Liver (tissue), 3 donors: Measurements from ENCODE around the gene RNU11.

Experiments
- ATF3 ChIP-seq: IDR thresholded peaks from 2 replicates; pipeline ENCODE4 v1.6.1; 2016; ENCODE audit warnings: antibody characterized with exemption
- EGR1 ChIP-seq, 2 donors: IDR thresholded peaks; 2 replicates each; pipeline ENCODE4 v1.6.1; 2016 to 2018; ENCODE audit warnings: antibody characterized with exemption in 2 of 2, low read depth in 2 of 2
- FOXA1 ChIP-seq: IDR thresholded peaks from 2 replicates; pipeline ENCODE4 v1.6.1; 2016; ENCODE audit warnings: antibody characterized with exemption
- GABPA ChIP-seq, 2 donors: IDR thresholded peaks in 1 of 2; conservative IDR thresholded peaks in 1 of 2; 2 replicates each; pipeline ENCODE4 v1.6.1; 2016; ENCODE audit warnings: antibody characterized with exemption in 2 of 2, mild to moderate bottlenecking in 1 of 2, moderate library complexity in 1 of 2
- JUND ChIP-seq, 2 donors: IDR thresholded peaks; 2 replicates each; pipeline ENCODE4 v1.6.1; 2016; ENCODE audit warnings: antibody characterized with exemption in 2 of 2
- RAD21 ChIP-seq, 2 donors: IDR thresholded peaks; 2 replicates each; pipeline ENCODE4 v1.6.1; 2016; ENCODE audit warnings: antibody characterized with exemption in 2 of 2, mild to moderate bottlenecking in 2 of 2
- RXRA ChIP-seq, 2 donors: IDR thresholded peaks; 2 replicates each; pipeline ENCODE4 v1.6.1; 2017 to 2018; ENCODE audit warnings: antibody characterized with exemption in 2 of 2, mild to moderate bottlenecking in 1 of 2
- SP1 ChIP-seq: IDR thresholded peaks from 2 replicates; pipeline ENCODE4 v1.6.1; 2018; ENCODE audit warnings: antibody characterized with exemption, mild to moderate bottlenecking
- TAF1 ChIP-seq: conservative IDR thresholded peaks from 2 replicates; pipeline ENCODE4 v1.6.1; 2016; ENCODE audit warnings: antibody characterized with exemption, mild to moderate bottlenecking
- YY1 ChIP-seq: IDR thresholded peaks from 2 replicates; pipeline ENCODE4 v1.6.1; 2016; ENCODE audit warnings: antibody characterized with exemption, mild to moderate bottlenecking
- TF ChIP-seq, protein P1 (sequence below): IDR thresholded peaks from 2 replicates; pipeline ENCODE4 v1.6.1; 2016; ENCODE audit warnings: antibody characterized with exemption
- TF ChIP-seq, protein P2 (sequence below): IDR thresholded peaks from 2 replicates; pipeline ENCODE4 v1.6.1; 2016; ENCODE audit warnings: antibody characterized with exemption, mild to moderate bottlenecking
- TF ChIP-seq, protein P3 (sequence below): fragments of 150-350 bp; IDR thresholded peaks from 2 replicates; pipeline ENCODE4 v1.5.1; 2017; ENCODE audit warnings: improper control_type of control experiment, low read depth, low read length; ENCODE audit not compliant: missing input control
- TF ChIP-seq, protein P4 (sequence below): IDR thresholded peaks from 2 replicates; pipeline ENCODE4 v1.6.1; 2016; ENCODE audit warnings: antibody characterized with exemption
- donor health status: healthy.
- donor health status: healthy.

DNA sequence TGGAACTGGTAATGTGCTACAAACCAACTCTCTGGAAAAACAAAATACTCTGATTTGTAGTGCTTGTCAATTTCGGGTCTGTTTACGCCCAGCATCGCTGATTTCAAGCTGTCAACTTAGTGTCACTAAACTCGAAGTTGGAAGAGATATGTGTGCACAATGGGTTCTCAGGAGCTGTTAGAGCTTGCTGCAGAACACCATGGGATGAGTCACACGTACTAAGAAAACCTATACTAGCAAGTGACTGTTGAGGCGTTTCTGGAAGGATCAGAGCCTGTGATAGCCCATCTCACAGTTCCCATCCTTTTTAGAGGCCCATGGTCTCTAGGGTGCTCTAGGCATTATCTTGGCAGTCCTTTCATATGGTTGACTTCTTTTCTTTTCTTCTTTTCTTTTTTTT is 34.4 kb downstream of the RNU11 start:
- no peak for TF ChIP-seq JUND (IDR thresholded peaks at IDR 0.05)
- TF ChIP-seq, protein P1, sequence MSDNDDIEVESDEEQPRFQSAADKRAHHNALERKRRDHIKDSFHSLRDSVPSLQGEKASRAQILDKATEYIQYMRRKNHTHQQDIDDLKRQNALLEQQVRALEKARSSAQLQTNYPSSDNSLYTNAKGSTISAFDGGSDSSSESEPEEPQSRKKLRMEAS = no peak
- TF ChIP-seq, protein P2, sequence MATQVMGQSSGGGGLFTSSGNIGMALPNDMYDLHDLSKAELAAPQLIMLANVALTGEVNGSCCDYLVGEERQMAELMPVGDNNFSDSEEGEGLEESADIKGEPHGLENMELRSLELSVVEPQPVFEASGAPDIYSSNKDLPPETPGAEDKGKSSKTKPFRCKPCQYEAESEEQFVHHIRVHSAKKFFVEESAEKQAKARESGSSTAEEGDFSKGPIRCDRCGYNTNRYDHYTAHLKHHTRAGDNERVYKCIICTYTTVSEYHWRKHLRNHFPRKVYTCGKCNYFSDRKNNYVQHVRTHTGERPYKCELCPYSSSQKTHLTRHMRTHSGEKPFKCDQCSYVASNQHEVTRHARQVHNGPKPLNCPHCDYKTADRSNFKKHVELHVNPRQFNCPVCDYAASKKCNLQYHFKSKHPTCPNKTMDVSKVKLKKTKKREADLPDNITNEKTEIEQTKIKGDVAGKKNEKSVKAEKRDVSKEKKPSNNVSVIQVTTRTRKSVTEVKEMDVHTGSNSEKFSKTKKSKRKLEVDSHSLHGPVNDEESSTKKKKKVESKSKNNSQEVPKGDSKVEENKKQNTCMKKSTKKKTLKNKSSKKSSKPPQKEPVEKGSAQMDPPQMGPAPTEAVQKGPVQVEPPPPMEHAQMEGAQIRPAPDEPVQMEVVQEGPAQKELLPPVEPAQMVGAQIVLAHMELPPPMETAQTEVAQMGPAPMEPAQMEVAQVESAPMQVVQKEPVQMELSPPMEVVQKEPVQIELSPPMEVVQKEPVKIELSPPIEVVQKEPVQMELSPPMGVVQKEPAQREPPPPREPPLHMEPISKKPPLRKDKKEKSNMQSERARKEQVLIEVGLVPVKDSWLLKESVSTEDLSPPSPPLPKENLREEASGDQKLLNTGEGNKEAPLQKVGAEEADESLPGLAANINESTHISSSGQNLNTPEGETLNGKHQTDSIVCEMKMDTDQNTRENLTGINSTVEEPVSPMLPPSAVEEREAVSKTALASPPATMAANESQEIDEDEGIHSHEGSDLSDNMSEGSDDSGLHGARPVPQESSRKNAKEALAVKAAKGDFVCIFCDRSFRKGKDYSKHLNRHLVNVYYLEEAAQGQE = no peak
- TF ChIP-seq SP1 = no peak
- no peak for TF ChIP-seq FOXA1
- no peak for TF ChIP-seq YY1
- TF ChIP-seq RAD21 (IDR thresholded peaks at IDR 0.05) = no peak
- TF ChIP-seq, protein P3, sequence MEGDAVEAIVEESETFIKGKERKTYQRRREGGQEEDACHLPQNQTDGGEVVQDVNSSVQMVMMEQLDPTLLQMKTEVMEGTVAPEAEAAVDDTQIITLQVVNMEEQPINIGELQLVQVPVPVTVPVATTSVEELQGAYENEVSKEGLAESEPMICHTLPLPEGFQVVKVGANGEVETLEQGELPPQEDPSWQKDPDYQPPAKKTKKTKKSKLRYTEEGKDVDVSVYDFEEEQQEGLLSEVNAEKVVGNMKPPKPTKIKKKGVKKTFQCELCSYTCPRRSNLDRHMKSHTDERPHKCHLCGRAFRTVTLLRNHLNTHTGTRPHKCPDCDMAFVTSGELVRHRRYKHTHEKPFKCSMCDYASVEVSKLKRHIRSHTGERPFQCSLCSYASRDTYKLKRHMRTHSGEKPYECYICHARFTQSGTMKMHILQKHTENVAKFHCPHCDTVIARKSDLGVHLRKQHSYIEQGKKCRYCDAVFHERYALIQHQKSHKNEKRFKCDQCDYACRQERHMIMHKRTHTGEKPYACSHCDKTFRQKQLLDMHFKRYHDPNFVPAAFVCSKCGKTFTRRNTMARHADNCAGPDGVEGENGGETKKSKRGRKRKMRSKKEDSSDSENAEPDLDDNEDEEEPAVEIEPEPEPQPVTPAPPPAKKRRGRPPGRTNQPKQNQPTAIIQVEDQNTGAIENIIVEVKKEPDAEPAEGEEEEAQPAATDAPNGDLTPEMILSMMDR = no peak
- no peak for TF ChIP-seq ATF3
- TF ChIP-seq, protein P4, sequence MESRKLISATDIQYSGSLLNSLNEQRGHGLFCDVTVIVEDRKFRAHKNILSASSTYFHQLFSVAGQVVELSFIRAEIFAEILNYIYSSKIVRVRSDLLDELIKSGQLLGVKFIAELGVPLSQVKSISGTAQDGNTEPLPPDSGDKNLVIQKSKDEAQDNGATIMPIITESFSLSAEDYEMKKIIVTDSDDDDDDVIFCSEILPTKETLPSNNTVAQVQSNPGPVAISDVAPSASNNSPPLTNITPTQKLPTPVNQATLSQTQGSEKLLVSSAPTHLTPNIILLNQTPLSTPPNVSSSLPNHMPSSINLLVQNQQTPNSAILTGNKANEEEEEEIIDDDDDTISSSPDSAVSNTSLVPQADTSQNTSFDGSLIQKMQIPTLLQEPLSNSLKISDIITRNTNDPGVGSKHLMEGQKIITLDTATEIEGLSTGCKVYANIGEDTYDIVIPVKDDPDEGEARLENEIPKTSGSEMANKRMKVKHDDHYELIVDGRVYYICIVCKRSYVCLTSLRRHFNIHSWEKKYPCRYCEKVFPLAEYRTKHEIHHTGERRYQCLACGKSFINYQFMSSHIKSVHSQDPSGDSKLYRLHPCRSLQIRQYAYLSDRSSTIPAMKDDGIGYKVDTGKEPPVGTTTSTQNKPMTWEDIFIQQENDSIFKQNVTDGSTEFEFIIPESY = no peak
- no peak for TF ChIP-seq GABPA (IDR thresholded peaks at IDR 0.05 in 1 of 2, conservative IDR thresholded peaks at IDR 0.05 in 1 of 2)
- TF ChIP-seq RXRA (IDR thresholded peaks at IDR 0.05) = no peak
- TF ChIP-seq TAF1 = no peak
- TF ChIP-seq EGR1 (IDR thresholded peaks at IDR 0.05; ENCODE audit: low read depth in 2 of 2) = no peak
